Aorta (tissue), 5 donors: ENCODE data around the gene GAL. TPM values are rescaled to one million over a fixed set of nuclear protein-coding genes. Genes with fewer than 3 reads are reported as not detected.
A peak's percentile ranks its signal among the peaks of the same experiment; 100 is the strongest.

Experiments used
- ATAC-seq: fragments of 200-7000 bp; cut with Tn5 transposase; one replicate; pipeline ENCODE4 v1.9.1; 2022; ENCODE audit warnings: moderate library complexity; ENCODE audit not compliant: low FRiP score
- DNase-seq, 2 donors: peaks; one replicate each; pipeline ENCODE4 v3.0.0-alpha.2; 2020
- H3K27ac ChIP-seq, 2 donors: one replicate each; pipeline ENCODE4 v1.5.1; 2013; ENCODE audit warnings: low read length in 2 of 2, mild to moderate bottlenecking in 2 of 2, moderate library complexity in 2 of 2, control low read depth in 1 of 2, inconsistent platforms in 1 of 2, low read depth in 1 of 2
- H3K27me3 ChIP-seq, 2 donors: one replicate each; pipeline ENCODE4 v1.6.1; 2013; ENCODE audit warnings: control low read depth in 1 of 2, low read length in 1 of 2, mild to moderate bottlenecking in 1 of 2, moderate library complexity in 1 of 2; ENCODE audit not compliant: insufficient read depth in 2 of 2, control insufficient read depth in 1 of 2
- H3K36me3 ChIP-seq, 2 donors: one replicate each; pipeline ENCODE4 v1.6.1; 2013; ENCODE audit warnings: control low read depth in 1 of 2, low read length in 1 of 2, mild to moderate bottlenecking in 1 of 2; ENCODE audit not compliant: insufficient read depth in 2 of 2, control insufficient read depth in 1 of 2
- H3K4me1 ChIP-seq, 2 donors: one replicate each; pipeline ENCODE4 v1.6.1; 2013; ENCODE audit warnings: low read length in 2 of 2, control low read depth in 1 of 2, mild to moderate bottlenecking in 1 of 2, moderate library complexity in 1 of 2; ENCODE audit not compliant: insufficient read depth in 2 of 2, control insufficient read depth in 1 of 2
- H3K4me3 ChIP-seq, 2 donors: one replicate each; pipeline ENCODE4 v1.5.1; 2013; ENCODE audit warnings: low read length in 2 of 2, control low read depth in 1 of 2, mild to moderate bottlenecking in 1 of 2
- H3K9me3 ChIP-seq: one replicate; pipeline ENCODE4 v1.6.1; 2013; ENCODE audit warnings: mild to moderate bottlenecking, low read length; ENCODE audit not compliant: control insufficient read depth
- WGBS, 2 donors: extraction: QIAGEN DNeasy Blood & Tissue Kit; methylation state at CpG; one replicate each; pipeline ENCODE4 v1.1.7; 2013; 5-methylcytosine and 5-hydroxymethylcytosine counted together
- intact Hi-C, 2 donors: fragments of 100-400 bp; cut with DNase I; formaldehyde crosslinking; loops; one replicate each; pipeline versions ENCODE4 v1.14.2 to v1.15.0; 2022
- polyA plus RNA-seq, 2 donors: library from polyadenylated mRNA; stranded (reverse); fragments of 200-250 nt; gene quantifications; one replicate each; pipeline ENCODE4 v1.2.3, GENCODE V29; 2013
- total RNA-seq, 2 donors: library from RNA; stranded (reverse); fragmentation: NEBNext Ultra II Directional; extraction: Animal tissue kit (Norgen Biotek cat#: 25700); gene quantifications; one replicate each; pipeline ENCODE4 v1.2.1, GENCODE V29; 2021
- donor health status: healthy with polysubstance abuse.
- donor health status: Bipolar disorder and iron deficiency.
- donor health status: DM: no; HTN: no; CAD: no.
- donor health status: DM: no; HTN: no; CAD: no.
- donor health status: DM: yes; HTN: yes; CAD: no.

The GAL gene
- total and polyA plus RNA-seq, 4 donors, result 0.50 TPM; not detected in 3

DNA sequence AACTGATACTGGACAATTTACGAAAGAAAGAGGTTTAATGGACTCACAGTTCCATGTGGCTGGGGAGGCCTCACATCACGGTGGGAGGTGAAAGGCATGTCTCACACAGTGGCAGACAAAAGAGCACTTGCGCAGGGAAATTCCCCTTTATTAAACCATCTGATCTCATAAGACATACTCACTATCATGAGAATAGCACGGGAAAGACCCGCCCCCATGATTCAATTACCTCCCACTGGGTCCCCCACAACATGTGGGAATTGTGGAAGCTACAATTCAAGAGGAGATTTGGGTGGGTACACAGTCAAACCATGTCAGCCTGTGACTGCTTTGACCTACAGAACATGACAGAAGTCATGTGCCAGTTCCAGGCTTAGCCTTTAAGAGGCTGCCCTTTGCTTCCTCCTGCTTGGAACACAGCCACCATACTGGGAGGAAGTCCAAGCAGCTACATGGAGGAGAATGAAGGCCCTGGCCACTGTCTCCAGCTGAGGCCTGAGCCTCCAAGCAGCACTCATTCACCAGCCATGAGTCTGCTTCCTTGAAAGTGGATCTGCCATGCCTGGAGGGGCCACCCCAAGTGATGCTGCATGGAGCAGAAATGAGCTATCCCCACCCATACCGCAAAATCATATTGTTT is 10.9 kb upstream of the GAL start:
- 93 to 94% methylated on average over 6 of the region's 6 CpGs for WGBS, 2 donors
- Histone ChIP-seq H3K9me3 (no peaks in the 10 kb centered on the region), H3K27me3 (no peaks in the 10 kb centered on the region), H3K36me3 (no peaks in the 10 kb centered on the region), H3K27ac (no peak overlapping the region), H3K4me3 (no peak overlapping the region), H3K4me1 (no peaks in the 10 kb centered on the region)
- DNase-seq (no peak), ATAC-seq (no peak)
- intact Hi-C loops, result no loop called here

DNA sequence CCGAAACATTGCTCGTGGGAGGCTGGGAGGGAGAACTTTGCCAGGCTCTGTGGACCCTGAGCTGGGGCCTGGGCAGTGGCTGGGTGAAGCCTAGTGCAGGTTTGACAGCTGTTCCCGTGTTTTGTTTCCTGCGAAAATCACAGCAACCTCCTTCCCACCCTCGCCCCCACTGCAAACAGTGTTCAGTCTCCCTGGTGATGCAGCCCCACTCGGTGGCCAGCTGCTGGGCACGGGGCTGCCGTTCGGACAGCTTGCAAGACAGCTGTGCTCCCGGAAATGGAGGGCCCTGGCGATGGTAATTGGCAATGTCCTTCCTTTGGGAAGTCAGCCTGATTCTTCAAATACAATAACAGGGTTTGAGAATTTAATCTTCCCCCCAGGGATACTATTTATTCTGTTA is 10.4 kb upstream of the GAL start:
- H3K4me1 ChIP-seq, result no peaks in the 10 kb centered on the region
- no peaks in the 10 kb centered on the region for H3K36me3 ChIP-seq
- no peaks in the 10 kb centered on the region for H3K9me3 ChIP-seq
- DNase-seq (peak in 1 of 2 donors; percentile 54), ATAC-seq (no peak)
- no peak overlapping the region for H3K4me3 ChIP-seq
- 90 to 93% methylated on average over 11 of the region's 11 CpGs for WGBS, 2 donors
- no peak overlapping the region for H3K27ac ChIP-seq
- intact Hi-C loops, result no loop called here
- H3K27me3 ChIP-seq, result no peaks in the 10 kb centered on the region

GRCh38 chr11:68674461-68674860 is 9.9 kb upstream of the GAL start:
- no peaks in the 10 kb centered on the region for H3K4me1 ChIP-seq
- H3K36me3 ChIP-seq, result no peaks in the 10 kb centered on the region
- H3K27me3 ChIP-seq, result no peaks in the 10 kb centered on the region
- WGBS, 2 donors, result 88 to 91% methylated on average over 16 of the region's 16 CpGs
- no peaks in the 10 kb centered on the region for H3K9me3 ChIP-seq
- ATAC-seq (no peak), DNase-seq (peak in 1 of 2 donors; percentile 53)
- H3K4me3 ChIP-seq, result no peak overlapping the region
- H3K27ac ChIP-seq, result no peak overlapping the region
- intact Hi-C loops, result no loop called here

DNA sequence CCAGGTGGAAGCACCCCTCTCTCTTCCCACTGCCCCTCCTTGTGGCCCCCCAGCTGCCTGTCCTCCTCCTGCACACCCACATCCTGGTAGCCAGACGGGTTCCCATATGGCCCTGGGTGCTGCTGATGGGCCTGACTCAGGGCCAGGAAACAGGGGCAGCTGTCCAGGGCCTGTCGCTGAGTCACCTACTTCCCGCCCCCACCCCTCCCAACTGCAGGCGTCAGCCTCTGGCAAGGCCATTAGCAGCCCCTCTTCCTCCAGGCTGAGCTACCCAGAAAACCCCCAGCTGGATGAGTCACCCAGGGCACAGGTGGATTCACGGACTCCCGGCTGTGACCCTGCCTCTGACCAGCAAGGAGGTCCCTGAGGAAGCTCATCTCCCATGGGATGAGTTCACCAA is 6.9 kb upstream of the GAL start:
- 2 to 3% methylated on average over 6 of the region's 6 CpGs for WGBS, 2 donors
- DNase-seq, result peak; percentile 71 to 84
- Histone ChIP-seq H3K4me1 (no peaks in the 10 kb centered on the region), H3K9me3 (no peaks in the 10 kb centered on the region), H3K4me3 (no peak overlapping the region), H3K36me3 (no peaks in the 10 kb centered on the region), H3K27ac (no peak overlapping the region), H3K27me3 (no peaks in the 10 kb centered on the region)
- intact Hi-C loops, result no loop called here
- peak; percentile 57 for ATAC-seq

DNA sequence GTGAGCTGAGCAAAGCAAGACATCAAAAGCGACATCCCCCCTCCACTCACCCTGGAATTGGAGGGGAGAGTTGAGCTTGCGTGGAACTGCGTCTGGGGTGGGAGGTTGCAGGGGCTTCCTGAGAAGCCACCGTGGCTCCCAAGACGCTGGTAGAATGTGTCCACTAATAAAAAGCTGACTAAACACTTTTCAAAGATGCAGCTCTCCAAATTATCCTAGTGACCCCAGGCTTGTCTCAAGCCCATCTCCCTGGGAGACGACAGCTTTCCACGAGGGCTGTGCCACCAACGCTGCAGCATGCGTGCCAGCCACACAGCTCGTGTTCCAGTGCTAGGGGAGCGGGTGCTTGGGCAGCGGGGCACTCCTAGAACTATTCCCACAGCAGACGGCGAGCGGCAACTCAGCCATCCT is 6.3 kb upstream of the GAL start:
- WGBS, 2 donors, result 87 to 90% methylated on average over 15 of the region's 15 CpGs
- intact Hi-C loops, result no loop called here
- no peak for DNase-seq

DNA sequence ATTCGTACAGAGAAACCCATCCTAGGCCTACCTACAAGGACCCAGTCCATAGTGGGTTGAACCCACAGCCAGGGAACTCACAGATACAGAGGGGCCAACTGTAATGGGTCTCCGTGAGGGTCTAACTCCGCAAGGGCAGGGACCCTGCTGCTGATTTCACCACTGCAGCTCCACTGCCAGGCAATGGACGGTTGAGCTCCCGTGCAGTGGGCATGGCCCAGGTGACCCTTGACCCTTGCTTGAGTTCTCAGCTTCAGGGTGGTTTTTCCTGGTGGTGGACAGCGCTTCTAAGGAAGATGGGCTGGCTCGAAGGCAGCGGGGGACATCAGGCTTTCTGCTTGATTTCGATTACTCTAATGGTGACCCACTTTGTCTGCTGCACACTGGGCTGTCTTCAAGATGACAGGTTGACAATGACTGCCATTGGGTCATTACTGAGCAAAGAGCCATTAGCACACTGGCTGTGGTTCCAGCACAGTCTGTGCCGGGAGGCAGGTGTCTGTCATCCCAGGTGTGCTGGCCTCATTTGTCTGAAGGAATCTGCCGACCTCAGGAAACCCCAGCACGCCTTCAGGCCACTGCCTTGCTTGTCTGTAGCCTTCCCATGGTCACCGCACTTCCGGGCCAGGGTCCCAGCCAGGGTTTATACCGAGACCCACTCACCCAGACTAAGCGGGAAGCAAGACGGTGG is 3.7 kb upstream of the GAL start:
- DNase-seq (peak in 1 of 2 donors; percentile 34), ATAC-seq (no peak)
- Histone ChIP-seq H3K27me3 (no peaks in the 10 kb centered on the region), H3K4me3 (no peak overlapping the region), H3K9me3 (no peaks in the 10 kb centered on the region), H3K36me3 (no peaks in the 10 kb centered on the region), H3K4me1 (no peaks in the 10 kb centered on the region), H3K27ac (no peak overlapping the region)
- 90 to 96% methylated on average over 17 of the region's 17 CpGs for WGBS, 2 donors
- intact Hi-C loops, result no loop called here

More for the DNA sequence above, 6.3 kb upstream of the GAL start:
- Histone ChIP-seq H3K36me3 (no peaks in the 10 kb centered on the region), H3K27ac (no peak overlapping the region), H3K4me1 (no peaks in the 10 kb centered on the region), H3K9me3 (no peaks in the 10 kb centered on the region), H3K4me3 (no peak overlapping the region), H3K27me3 (no peaks in the 10 kb centered on the region)
- no peak for ATAC-seq

DNA sequence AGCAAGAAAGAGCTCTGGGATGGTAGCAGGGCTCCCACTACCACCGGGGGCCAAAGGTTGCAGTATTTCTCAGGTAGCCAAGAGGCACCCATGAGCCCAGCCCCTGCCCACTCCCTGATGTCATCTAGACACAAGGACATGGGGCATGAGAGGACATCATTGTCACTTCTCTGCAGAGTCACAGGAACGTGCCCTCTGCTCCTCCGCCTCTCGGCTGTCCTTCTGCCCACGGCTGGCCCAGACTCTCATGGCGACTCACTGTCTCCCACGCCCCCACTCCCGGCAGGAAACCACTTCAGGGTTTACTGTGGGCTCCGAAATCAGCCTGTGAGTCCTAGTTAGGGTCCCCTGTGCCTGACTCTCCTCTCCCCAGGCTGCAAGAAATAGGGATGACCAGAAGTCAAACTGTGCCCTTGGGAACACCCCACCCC is 1.8 kb upstream of the GAL start:
- ATAC-seq (no peak), DNase-seq (no peak)
- Histone ChIP-seq H3K9me3 (no peaks in the 10 kb centered on the region), H3K4me3 (no peak overlapping the region), H3K4me1 (no peaks in the 10 kb centered on the region), H3K27me3 (no peaks in the 10 kb centered on the region), H3K27ac (no peak overlapping the region), H3K36me3 (no peaks in the 10 kb centered on the region)
- intact Hi-C loops, result no loop called here
- WGBS, 2 donors, result 61 to 74% methylated on average over 9 of the region's 9 CpGs

DNA sequence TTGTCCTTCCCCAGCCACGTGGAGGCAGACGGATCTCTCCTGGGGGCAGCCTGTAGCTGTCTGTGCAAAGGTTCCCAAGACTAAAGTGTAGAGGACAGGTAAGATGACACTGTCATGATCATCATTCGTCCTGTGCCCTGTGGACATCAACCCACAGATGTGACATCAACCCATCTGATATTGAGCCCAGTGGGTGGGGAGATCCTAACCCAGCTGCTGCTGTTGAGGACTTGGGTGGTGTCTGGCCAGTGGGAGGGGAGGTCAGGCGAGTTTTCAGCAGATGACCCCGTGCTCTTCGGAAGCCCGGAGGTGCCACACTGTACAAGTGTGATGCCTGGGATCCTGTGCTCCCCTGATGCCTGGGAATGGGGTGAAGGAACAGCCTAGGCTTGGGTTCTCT is 1.2 kb upstream of the GAL start:
- Histone ChIP-seq H3K27ac (no peak overlapping the region), H3K36me3 (no peaks in the 10 kb centered on the region), H3K27me3 (no peaks in the 10 kb centered on the region), H3K9me3 (no peaks in the 10 kb centered on the region), H3K4me1 (no peaks in the 10 kb centered on the region), H3K4me3 (no peak overlapping the region)
- 90 to 94% methylated on average over 7 of the region's 7 CpGs for WGBS, 2 donors
- DNase-seq, result no peak
- intact Hi-C loops, result no loop called here
- ATAC-seq, result no peak
